Suprapubic skin (tissue), 4 donors: Measurements from ENCODE around the gene CISH. TPM values are rescaled to one million over a fixed set of nuclear protein-coding genes. Genes with fewer than 3 reads are reported as not detected.

Experiments used
- DNase-seq, 2 donors: peaks; one replicate each; pipeline ENCODE4 v3.0.0-alpha.2; 2019; ENCODE audit warnings: low spot score in 2 of 2
- H3K27ac ChIP-seq: fragments of 200-600 bp; sonication (generic); one replicate; pipeline ENCODE4 v1.5.1; 2019
- H3K27me3 ChIP-seq: fragments of 200-600 bp; sonication (generic); one replicate; pipeline ENCODE4 v1.5.1; 2019
- H3K36me3 ChIP-seq: fragments of 200-600 bp; sonication (generic); one replicate; pipeline ENCODE4 v1.5.1; 2019
- H3K4me1 ChIP-seq: fragments of 200-600 bp; sonication (generic); one replicate; pipeline ENCODE4 v1.5.1; 2019
- H3K4me3 ChIP-seq: fragments of 200-600 bp; sonication (generic); one replicate; pipeline ENCODE4 v1.5.1; 2019; ENCODE audit warnings: mild to moderate bottlenecking
- H3K9me3 ChIP-seq: fragments of 200-600 bp; sonication (generic); one replicate; pipeline ENCODE4 v1.5.1; 2019
- EP300 ChIP-seq: sonication (generic); formaldehyde crosslinking; IDR thresholded peaks from one replicate; pipeline ENCODE4 v1.6.1; 2017; ENCODE audit warnings: antibody characterized with exemption
- POLR2A ChIP-seq, 2 donors: fragments of 450-650 bp; IDR thresholded peaks; one replicate each; pipeline ENCODE4 v1.6.1; 2017; ENCODE audit warnings: antibody characterized with exemption in 2 of 2, mild to moderate bottlenecking in 2 of 2, moderate library complexity in 2 of 2
- POLR2AphosphoS5 ChIP-seq, 3 donors: sonication (generic); formaldehyde crosslinking; IDR thresholded peaks; one replicate each; pipeline ENCODE4 v1.6.1; 2017; ENCODE audit warnings: antibody characterized with exemption in 3 of 3
- WGBS: methylation state at CpG from one replicate; pipeline ENCODE4 v1.1.5; 2018; 5-methylcytosine and 5-hydroxymethylcytosine counted together
- total RNA-seq, 4 donors: library from RNA; depleted of rRNA; stranded (reverse); fragments of >200 nt; gene quantifications; one replicate each; pipeline ENCODE4 v1.1.0, GENCODE V29; 2016
- TF ChIP-seq, protein P1 (sequence below), 2 donors: fragments of 200-600 bp in 1 of 2; fragments of 450-650 bp in 1 of 2; sonication (generic) in 1 of 2; IDR thresholded peaks; one replicate each; pipeline ENCODE4 v1.5.1; 2016 to 2019; ENCODE audit warnings: antibody characterized with exemption in 2 of 2, mild to moderate bottlenecking in 1 of 2, moderate library complexity in 1 of 2

The CISH gene
- total RNA-seq, 4 donors from 2014 or later, result 12.8 to 20.5 (median 14.7) TPM

DNA sequence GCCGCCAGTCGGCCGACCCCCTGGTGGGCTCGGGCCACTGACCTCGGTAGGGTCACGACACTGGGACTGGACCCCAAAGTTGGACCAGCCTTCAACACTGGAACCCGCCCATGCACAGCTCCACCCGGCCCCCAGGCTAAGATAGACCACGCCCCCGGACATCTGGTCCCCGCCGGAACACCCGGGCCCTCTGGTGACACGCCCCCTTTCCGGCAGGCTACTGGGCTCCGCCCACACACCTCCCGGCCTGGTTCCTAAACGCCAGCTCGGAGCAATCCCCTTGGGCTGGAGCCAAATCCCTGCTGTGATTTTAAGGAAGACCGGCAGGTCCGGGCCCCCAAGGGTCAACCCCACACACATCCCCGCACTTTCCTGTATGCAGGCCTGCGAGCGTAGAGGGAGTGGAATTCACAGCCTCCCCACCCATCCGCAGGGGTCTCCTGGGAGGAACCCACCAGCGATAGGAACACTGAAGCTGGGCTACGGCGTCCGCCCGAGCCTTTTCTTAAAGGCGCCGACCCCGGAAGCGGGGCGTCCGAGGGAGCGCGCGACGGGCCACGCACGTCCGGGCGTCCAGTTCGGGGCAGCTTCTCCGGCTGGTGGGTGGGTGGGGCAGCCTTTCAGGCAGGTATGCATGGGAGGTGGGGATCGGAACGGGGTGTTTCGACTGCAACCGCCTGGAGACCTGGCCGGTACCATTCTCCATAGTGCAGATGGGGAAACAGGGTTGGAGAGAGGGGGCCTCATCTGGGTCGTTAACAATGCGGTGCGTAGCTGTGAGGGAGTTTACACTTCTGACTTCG is 42.4 kb downstream of the CISH start, which contains the start of gene HEMK1:
HEMK1 (plus strand) TSS at position 576 of the 803 bp plus-strand sequence. CDS start 1,583 bp downstream, outside the sequence.
- H3K36me3 ChIP-seq, result no peaks in the 10 kb centered on the region
- no peaks in the 10 kb centered on the region for H3K9me3 ChIP-seq
- under 1% methylated on average over 37 of the region's 55 CpGs for WGBS
- peak within 1 kb of the TSS; percentile 67 for H3K4me3 ChIP-seq
- H3K4me1 ChIP-seq, result peaks cover 52% of the 10 kb centered on the region
- DNase-seq, result peak; percentile 99
- no peaks in the 10 kb centered on the region for H3K27me3 ChIP-seq
- H3K27ac ChIP-seq, result peak within 1 kb of the TSS; percentile 84
- TF ChIP-seq POLR2A (IDR thresholded peaks at IDR 0.05) (peak in 1 of 2 donors; percentile 39), POLR2AphosphoS5 (IDR thresholded peaks at IDR 0.05) (peak in 2 of 3 donors; percentile 44 to 87), EP300 (no peak)
- TF ChIP-seq, protein P1, sequence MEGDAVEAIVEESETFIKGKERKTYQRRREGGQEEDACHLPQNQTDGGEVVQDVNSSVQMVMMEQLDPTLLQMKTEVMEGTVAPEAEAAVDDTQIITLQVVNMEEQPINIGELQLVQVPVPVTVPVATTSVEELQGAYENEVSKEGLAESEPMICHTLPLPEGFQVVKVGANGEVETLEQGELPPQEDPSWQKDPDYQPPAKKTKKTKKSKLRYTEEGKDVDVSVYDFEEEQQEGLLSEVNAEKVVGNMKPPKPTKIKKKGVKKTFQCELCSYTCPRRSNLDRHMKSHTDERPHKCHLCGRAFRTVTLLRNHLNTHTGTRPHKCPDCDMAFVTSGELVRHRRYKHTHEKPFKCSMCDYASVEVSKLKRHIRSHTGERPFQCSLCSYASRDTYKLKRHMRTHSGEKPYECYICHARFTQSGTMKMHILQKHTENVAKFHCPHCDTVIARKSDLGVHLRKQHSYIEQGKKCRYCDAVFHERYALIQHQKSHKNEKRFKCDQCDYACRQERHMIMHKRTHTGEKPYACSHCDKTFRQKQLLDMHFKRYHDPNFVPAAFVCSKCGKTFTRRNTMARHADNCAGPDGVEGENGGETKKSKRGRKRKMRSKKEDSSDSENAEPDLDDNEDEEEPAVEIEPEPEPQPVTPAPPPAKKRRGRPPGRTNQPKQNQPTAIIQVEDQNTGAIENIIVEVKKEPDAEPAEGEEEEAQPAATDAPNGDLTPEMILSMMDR (IDR thresholded peaks at IDR 0.05), result no peak

DNA sequence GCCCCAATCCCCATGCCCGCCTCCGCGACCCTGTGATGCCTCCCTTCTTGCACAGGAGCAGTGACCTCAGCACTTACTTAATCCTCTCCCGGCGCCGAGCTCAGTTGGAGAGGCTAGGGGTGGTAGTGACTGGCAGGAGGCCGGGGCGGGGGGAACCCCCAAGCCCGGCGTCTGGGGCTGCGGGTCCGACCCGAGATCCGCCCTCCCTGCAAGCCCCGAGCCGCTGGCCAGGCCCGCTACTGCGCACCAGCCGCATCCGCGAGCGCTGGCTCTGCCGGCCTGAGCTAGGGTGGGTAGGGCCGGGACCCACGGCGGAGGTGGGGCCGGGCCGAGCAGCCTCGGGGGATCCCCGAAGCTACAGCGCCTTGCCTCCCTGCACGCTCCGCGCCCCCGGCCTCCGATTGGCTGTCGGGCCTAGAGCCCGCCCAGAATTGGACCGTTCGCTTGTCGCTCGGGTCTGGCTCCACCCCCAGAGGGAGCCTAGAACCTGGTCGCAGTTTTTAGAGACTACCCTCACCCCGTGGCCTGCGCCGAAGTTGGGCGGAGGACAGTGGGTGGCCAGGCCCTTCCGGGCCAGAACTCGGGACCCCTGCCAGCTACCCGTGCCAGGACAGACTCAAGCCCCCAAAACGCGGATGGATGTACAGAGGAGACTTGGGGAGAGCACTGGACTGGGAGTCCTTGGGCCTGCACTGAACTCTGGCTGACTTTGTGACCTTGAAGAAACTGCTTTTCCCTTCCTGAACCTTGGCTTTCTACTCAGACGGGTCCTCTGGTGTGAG is 44.0 kb downstream of the CISH start, which contains the start of gene C3orf18:
C3orf18 (minus strand) TSS at position 362 of the 782 bp plus-strand sequence. CDS start 2,048 bp downstream, outside the sequence.
- 10% methylated on average over 17 of the region's 53 CpGs for WGBS
- peak within 1 kb of the TSS; percentile 47 for H3K27ac ChIP-seq

DNA sequence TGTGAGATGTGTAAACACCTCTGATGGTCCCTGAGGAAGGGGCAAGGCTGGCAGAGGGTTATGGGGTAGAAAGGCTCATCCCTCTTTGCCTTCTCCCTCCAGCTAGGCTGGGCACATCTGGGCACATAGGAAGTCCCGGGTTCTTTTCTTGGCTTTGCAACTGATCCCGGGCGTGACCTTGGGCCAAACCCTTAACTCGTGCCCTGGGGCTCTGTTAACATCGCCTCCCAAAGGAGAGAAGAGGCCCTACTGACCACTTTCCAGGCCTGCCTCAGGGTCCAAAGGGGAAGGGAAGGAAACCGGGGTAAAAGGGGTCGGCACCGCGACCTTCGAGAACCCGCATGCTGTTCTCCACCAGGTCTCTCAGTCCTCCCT is 44.6 kb downstream of the CISH start:
- Histone ChIP-seq H3K27ac (peak overlapping the region; percentile 47), H3K36me3 (no peaks in the 10 kb centered on the region), H3K4me1 (peaks cover 36% of the 10 kb centered on the region), H3K27me3 (no peaks in the 10 kb centered on the region), H3K4me3 (peak overlapping the region; percentile 61), H3K9me3 (no peaks in the 10 kb centered on the region)
- DNase-seq, result no peak
- TF ChIP-seq, protein P1 (IDR thresholded peaks at IDR 0.05), result no peak
- TF ChIP-seq EP300, result no peak
- no peak for TF ChIP-seq POLR2A (IDR thresholded peaks at IDR 0.05)
- TF ChIP-seq POLR2AphosphoS5 (IDR thresholded peaks at IDR 0.05), result no peak
- 9% methylated on average over 11 of the region's 11 CpGs for WGBS

More for the DNA sequence above, 44.0 kb downstream of the CISH start, which contains the start of gene C3orf18:
- TF ChIP-seq EP300 (no peak), POLR2AphosphoS5 (IDR thresholded peaks at IDR 0.05) (no peak), POLR2A (IDR thresholded peaks at IDR 0.05) (peak in 1 of 2 donors; percentile 12)
- Histone ChIP-seq H3K9me3 (no peaks in the 10 kb centered on the region), H3K4me1 (peaks cover 41% of the 10 kb centered on the region), H3K36me3 (no peaks in the 10 kb centered on the region), H3K27me3 (no peaks in the 10 kb centered on the region), H3K4me3 (peak within 1 kb of the TSS; percentile 67)
- peak; percentile 96 to 97 for DNase-seq

DNA sequence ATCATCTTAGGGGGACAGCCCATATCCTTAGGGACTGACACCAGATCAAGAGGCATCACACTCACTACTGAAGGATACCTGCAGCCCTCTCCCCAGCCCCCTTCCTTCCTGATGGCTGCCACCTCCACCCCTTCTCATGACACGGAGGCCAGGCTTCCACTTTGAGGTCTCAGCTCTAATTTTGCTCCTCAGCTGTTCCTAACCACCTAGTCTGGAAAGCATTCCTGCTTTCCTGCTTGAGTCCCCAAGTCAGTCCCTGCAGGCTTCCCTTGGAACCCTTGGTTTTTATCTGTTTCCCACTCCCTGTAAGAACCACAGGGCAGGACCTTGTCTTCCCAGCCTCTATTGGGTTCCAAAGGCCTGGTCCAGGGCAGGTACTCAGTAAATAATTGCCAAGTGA is 47.3 kb downstream of the CISH start:
- Histone ChIP-seq H3K36me3 (no peaks in the 10 kb centered on the region), H3K4me1 (peaks cover 23% of the 10 kb centered on the region), H3K9me3 (no peaks in the 10 kb centered on the region), H3K4me3 (no peak overlapping the region), H3K27ac (no peak overlapping the region), H3K27me3 (no peaks in the 10 kb centered on the region)
- DNase-seq, result no peak
- TF ChIP-seq POLR2AphosphoS5 (IDR thresholded peaks at IDR 0.05), result no peak
- TF ChIP-seq, protein P1 (IDR thresholded peaks at IDR 0.05), result no peak
- no peak for TF ChIP-seq EP300
- TF ChIP-seq POLR2A (IDR thresholded peaks at IDR 0.05), result no peak
- WGBS, result 67% methylated on average over 1 of the region's 1 CpG

DNA sequence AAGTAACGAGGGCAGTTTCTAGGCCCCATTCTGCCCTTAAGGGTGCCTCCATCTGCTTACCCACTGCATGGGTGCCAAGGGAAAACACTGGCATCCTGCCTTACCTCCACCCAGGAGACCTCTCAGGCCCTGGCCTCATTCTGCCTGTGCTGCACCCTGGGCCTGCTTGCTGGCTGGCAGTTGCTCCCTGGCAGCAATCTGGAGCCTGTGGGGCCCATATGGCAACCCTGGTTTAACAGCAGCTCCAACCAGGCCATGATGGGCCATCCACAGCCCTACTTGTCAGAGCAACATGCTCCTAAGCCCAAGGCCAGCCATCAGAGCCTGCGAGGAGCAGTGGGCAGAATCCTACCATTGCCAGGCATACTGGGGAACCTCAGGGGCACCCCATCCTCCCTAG is 47.7 kb downstream of the CISH start:
- peaks cover 23% of the 10 kb centered on the region for H3K4me1 ChIP-seq
- WGBS, result 92% methylated on average over 1 of the region's 2 CpGs
- no peak for TF ChIP-seq EP300
- TF ChIP-seq, protein P1 (IDR thresholded peaks at IDR 0.05), result no peak
- no peak for TF ChIP-seq POLR2AphosphoS5 (IDR thresholded peaks at IDR 0.05)
- TF ChIP-seq POLR2A (IDR thresholded peaks at IDR 0.05), result no peak
- no peaks in the 10 kb centered on the region for H3K27me3 ChIP-seq
- no peak overlapping the region for H3K4me3 ChIP-seq
- no peak for DNase-seq
- H3K27ac ChIP-seq, result no peak overlapping the region
- H3K36me3 ChIP-seq, result no peaks in the 10 kb centered on the region
- H3K9me3 ChIP-seq, result no peaks in the 10 kb centered on the region
